HCT116 (cell line): ENCODE data around the gene CDCA4. TPM values are rescaled to one million over a fixed set of nuclear protein-coding genes. Genes with fewer than 3 reads are reported as not detected.

ENCODE experiments used
- ATAC-seq: fragments of 200-7000 bp; cut with Tn5 transposase; 2 replicates; pipeline ENCODE4 v1.9.1; 2020; ENCODE audit warnings: mild to moderate bottlenecking, moderate library complexity
- BruUV-seq: library from RNA; stranded (reverse); fragments of 400-500 nt; replicated peaks from 2 replicates; lab custom pipeline; 2021; lab: Mats Ljungman, UMichigan
- CTCF ChIA-PET: fragments of 300-600 bp; sonication (Branson Sonifier 250); formaldehyde crosslinking; loops from one replicate; lab custom pipeline; 2021; ENCODE audit warnings: antibody characterized with exemption; lab: Charles Lee
- POLR2A ChIA-PET: fragments of 300-600, 350-600 bp; sonication (Branson Sonifier 250); formaldehyde crosslinking; loops from one replicate; lab custom pipeline; 2021; ENCODE audit warnings: antibody characterized with exemption; lab: Charles Lee
- RAD21 ChIA-PET, 2 experiments: fragments of 300-600 bp; sonication (Branson Sonifier 250); formaldehyde crosslinking; loops; one replicate each; lab custom pipeline; 2023; ENCODE audit warnings: low total read pairs in 2 of 2; ENCODE audit not compliant: uncharacterized antibody in 2 of 2, unreplicated experiment in 2 of 2, low non-redundant PET in 1 of 2; lab: Charles Lee
- DNase-seq: peaks from one replicate; pipeline ENCODE4 v3.0.0-alpha.2; 2010; ENCODE audit warnings: low read depth, low spot score
- H2AFZ ChIP-seq: fragments of 200-600 bp; shearing (Covaris generic), sonication (generic); 2 replicates; pipeline ENCODE4 v1.6.1; 2017; ENCODE audit warnings: low read depth, mixed run types, mixed read lengths, antibody characterized with exemption, low read length; ENCODE audit not compliant: poor library complexity, severe bottlenecking
- H3K27ac ChIP-seq: 2 replicates; pipeline ENCODE4 v1.5.1; 2012; ENCODE audit warnings: low read depth, low read length
- H3K27me3 ChIP-seq: fragments of 200-600 bp; sonication (generic); 2 replicates; pipeline ENCODE4 v1.6.1; 2016; ENCODE audit warnings: mixed run types, low read length, mixed read lengths; ENCODE audit not compliant: insufficient read depth
- H3K36me3 ChIP-seq, 2 experiments: fragments of 200-500 bp in 1 of 2; fragments of 200-600 bp in 1 of 2; sonication (Bioruptor generic) in 1 of 2; sonication (generic) in 1 of 2; 2 replicates each; pipeline versions ENCODE4 v1.5.1 to v1.6.1; 2014 to 2016; ENCODE audit warnings: low read length in 2 of 2, inconsistent platforms in 1 of 2, mixed read lengths in 1 of 2, mixed run types in 1 of 2; ENCODE audit not compliant: insufficient read depth in 2 of 2, control insufficient read depth in 1 of 2
- H3K4me1 ChIP-seq, 2 experiments: fragments of 200-600 bp in 1 of 2; sonication (generic) in 1 of 2; 2 replicates each; pipeline versions ENCODE4 v1.5.1 to v1.6.1; 2012 to 2017; ENCODE audit warnings: low read length in 2 of 2, inconsistent platforms in 1 of 2, mild to moderate bottlenecking in 1 of 2, mixed read lengths in 1 of 2, mixed run types in 1 of 2, moderate library complexity in 1 of 2; ENCODE audit not compliant: insufficient read depth in 2 of 2, control insufficient read depth in 1 of 2
- H3K4me2 ChIP-seq: fragments of 200-600 bp; sonication (generic); 2 replicates; pipeline ENCODE4 v1.6.1; 2017; ENCODE audit warnings: mixed run types, low read length, mixed read lengths
- H3K4me3 ChIP-seq, 2 experiments: fragments of 200-600 bp in 1 of 2; sonication (generic) in 1 of 2; replicated peaks in 1 of 2; 2 replicates each; pipeline ENCODE4 v1.5.1; 2011 to 2016; ENCODE audit warnings: low read length in 2 of 2, control low read depth in 1 of 2, low read depth in 1 of 2, mild to moderate bottlenecking in 1 of 2, mixed read lengths in 1 of 2, mixed run types in 1 of 2
- H3K79me2 ChIP-seq: fragments of 200-600 bp; sonication (generic); 2 replicates; pipeline ENCODE4 v1.6.1; 2017; ENCODE audit warnings: mild to moderate bottlenecking, mixed run types, low read length, moderate library complexity, mixed read lengths; ENCODE audit not compliant: insufficient read depth
- H3K9ac ChIP-seq: fragments of 200-600 bp; sonication (generic); 2 replicates; pipeline ENCODE4 v1.6.1; 2016; ENCODE audit warnings: low read length, mixed read lengths
- H3K9me2 ChIP-seq: fragments of 200-600 bp; sonication (generic), shearing (Covaris generic); 2 replicates; pipeline ENCODE4 v1.6.1; 2017; ENCODE audit warnings: mixed run types, mild to moderate bottlenecking, moderate library complexity; ENCODE audit not compliant: insufficient read depth
- H3K9me3 ChIP-seq, 2 experiments: fragments of 200-500 bp in 1 of 2; fragments of 200-600 bp in 1 of 2; sonication (Bioruptor generic) in 1 of 2; sonication (generic) in 1 of 2; 2 replicates each; pipeline ENCODE4 v1.6.1; 2014 to 2017; ENCODE audit warnings: low read length in 2 of 2, mixed read lengths in 2 of 2, inconsistent platforms in 1 of 2, low read depth in 1 of 2, mild to moderate bottlenecking in 1 of 2, mixed run types in 1 of 2, moderate library complexity in 1 of 2; ENCODE audit not compliant: control insufficient read depth in 1 of 2, insufficient read depth in 1 of 2
- H4K20me1 ChIP-seq: fragments of 200-600 bp; sonication (generic), shearing (Covaris generic); 2 replicates; pipeline ENCODE4 v1.6.1; 2017; ENCODE audit warnings: mixed run types, mild to moderate bottlenecking, moderate library complexity; ENCODE audit not compliant: insufficient read depth
- CBX3 ChIP-seq: IDR thresholded peaks from 2 replicates; pipeline ENCODE4 v1.6.1; 2012; ENCODE audit warnings: low read depth
- CEBPB ChIP-seq: IDR thresholded peaks from 2 replicates; pipeline ENCODE4 v1.6.1; 2012; ENCODE audit warnings: low read depth
- EGR1 ChIP-seq: IDR thresholded peaks from 2 replicates; pipeline ENCODE4 v1.6.1; 2012; ENCODE audit warnings: low read depth
- ELF1 ChIP-seq: IDR thresholded peaks from 2 replicates; pipeline ENCODE4 v1.6.1; 2012; ENCODE audit warnings: low read depth, borderline replicate concordance
- EZH2phosphoT487 ChIP-seq: fragments of 200-600 bp; IDR thresholded peaks from 2 replicates; pipeline ENCODE4 v1.6.1; 2018; ENCODE audit warnings: antibody characterized with exemption, borderline replicate concordance
- FOSL1 ChIP-seq: IDR thresholded peaks from 2 replicates; pipeline ENCODE4 v1.6.1; 2012; ENCODE audit warnings: low read depth
- POLR2AphosphoS5 ChIP-seq: IDR thresholded peaks from 2 replicates; pipeline ENCODE4 v1.6.1; 2011; ENCODE audit warnings: mild to moderate bottlenecking, low read depth, low read length, moderate library complexity
- RAD21 ChIP-seq: IDR thresholded peaks from 2 replicates; pipeline ENCODE4 v1.6.1; 2012; ENCODE audit warnings: low read depth, mild to moderate bottlenecking
- SP1 ChIP-seq: IDR thresholded peaks from 2 replicates; pipeline ENCODE4 v1.6.1; 2012; ENCODE audit warnings: low read depth
- SRF ChIP-seq: IDR thresholded peaks from 2 replicates; pipeline ENCODE4 v1.6.1; 2012; ENCODE audit warnings: low read depth
- TCF7L2 ChIP-seq: IDR thresholded peaks from 2 replicates; pipeline ENCODE4 v1.7.0; 2011; ENCODE audit warnings: borderline replicate concordance, inconsistent platforms; ENCODE audit not compliant: insufficient read depth, insufficient read length; ENCODE audit errors: extremely low read depth
- YY1 ChIP-seq: IDR thresholded peaks from 2 replicates; pipeline ENCODE4 v1.6.1; 2011; ENCODE audit warnings: low read length, low read depth, moderate library complexity, mild to moderate bottlenecking; ENCODE audit not compliant: insufficient replicate concordance; ENCODE audit errors: extremely low read depth
- ZNF274 ChIP-seq: fragments of 200-500 bp; sonication (Bioruptor generic); IDR thresholded peaks from 2 replicates; pipeline ENCODE4 v1.6.1; 2014; ENCODE audit warnings: mild to moderate bottlenecking, low read depth, low read length, inconsistent platforms
- intact Hi-C: fragments of 100-400 bp; cut with micrococcal nuclease; formaldehyde crosslinking; loops from 2 replicates; pipeline ENCODE4 v1.10.0; 2022
- total RNA-seq: library from RNA; stranded (reverse); gene quantifications from one replicate; pipeline ENCODE4 v1.2.1, GENCODE V29; 2021; ENCODE audit not compliant: unreplicated experiment
- TF ChIP-seq, protein P1 (sequence below): IDR thresholded peaks from 2 replicates; pipeline ENCODE4 v1.6.1; 2012
- TF ChIP-seq, protein P2 (sequence below): IDR thresholded peaks from 2 replicates; pipeline ENCODE4 v1.6.1; 2012
- TF ChIP-seq, protein P3 (sequence below): IDR thresholded peaks from 2 replicates; pipeline ENCODE4 v1.6.1; 2012; ENCODE audit warnings: low read depth
- TF ChIP-seq, protein P4 (sequence below): IDR thresholded peaks from 2 replicates; pipeline ENCODE4 v1.6.1; 2011; ENCODE audit warnings: mild to moderate bottlenecking, low read length, moderate library complexity; ENCODE audit not compliant: insufficient replicate concordance; ENCODE audit errors: extremely low read depth

CDCA4 gene
- total RNA-seq, 1 experiment from 2014 or later: 62.4 TPM

DNA sequence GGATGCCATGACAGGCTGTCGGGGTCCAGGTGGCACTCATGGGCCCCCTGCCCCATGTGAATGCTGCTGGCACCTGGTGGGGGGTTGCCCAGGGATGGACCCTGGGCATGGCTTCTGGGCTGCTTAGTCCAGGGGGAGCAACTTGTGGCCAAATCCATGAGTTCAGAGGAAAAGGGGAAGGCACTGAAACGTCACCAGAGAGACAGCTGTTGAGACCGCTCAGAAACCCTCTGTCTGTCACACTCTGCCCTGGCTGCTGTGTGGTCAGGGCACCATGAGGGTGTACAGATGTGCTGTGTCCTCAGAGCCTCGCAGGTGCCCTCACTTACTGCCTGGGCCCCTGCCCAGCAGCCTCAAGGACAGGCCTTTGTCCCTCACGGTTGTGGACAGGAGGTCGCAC, 25.9 kb downstream of the CDCA4 start:
- Histone ChIP-seq H3K27me3 (no peaks in the 10 kb centered on the region), H3K36me3 (peaks cover 10 to 15% of the 10 kb centered on the region in 2 experiments; a peak in 3 of 4 replicates), H3K9me2 (no peaks in the 10 kb centered on the region), H4K20me1 (no peaks in the 10 kb centered on the region), H2AFZ (no peak overlapping the region), H3K4me3 (no peak overlapping the region), H3K27ac (no peak overlapping the region), H3K4me2 (no peak overlapping the region), H3K4me1 (no peaks in the 10 kb centered on the region), H3K9me3 (no peaks in the 10 kb centered on the region), H3K79me2 (no peaks in the 10 kb centered on the region), H3K9ac (no peak overlapping the region)
- DNase-seq (no peak), ATAC-seq (no peak)
- intact Hi-C loops: no loop called here
- POLR2A ChIA-PET: no interaction called here
- no peak for TF ChIP-seq YY1
- no peak for TF ChIP-seq EZH2phosphoT487
- TF ChIP-seq TCF7L2: no peak
- no peak for TF ChIP-seq POLR2AphosphoS5
- TF ChIP-seq FOSL1: no peak
- no peak for TF ChIP-seq SRF
- TF ChIP-seq, protein P1, sequence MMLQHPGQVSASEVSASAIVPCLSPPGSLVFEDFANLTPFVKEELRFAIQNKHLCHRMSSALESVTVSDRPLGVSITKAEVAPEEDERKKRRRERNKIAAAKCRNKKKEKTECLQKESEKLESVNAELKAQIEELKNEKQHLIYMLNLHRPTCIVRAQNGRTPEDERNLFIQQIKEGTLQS: no peak
- TF ChIP-seq, protein P2, sequence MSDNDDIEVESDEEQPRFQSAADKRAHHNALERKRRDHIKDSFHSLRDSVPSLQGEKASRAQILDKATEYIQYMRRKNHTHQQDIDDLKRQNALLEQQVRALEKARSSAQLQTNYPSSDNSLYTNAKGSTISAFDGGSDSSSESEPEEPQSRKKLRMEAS: no peak
- TF ChIP-seq SP1: no peak
- TF ChIP-seq ELF1: no peak
- no peak for TF ChIP-seq EGR1
- no peak for TF ChIP-seq CEBPB
- TF ChIP-seq, protein P3, sequence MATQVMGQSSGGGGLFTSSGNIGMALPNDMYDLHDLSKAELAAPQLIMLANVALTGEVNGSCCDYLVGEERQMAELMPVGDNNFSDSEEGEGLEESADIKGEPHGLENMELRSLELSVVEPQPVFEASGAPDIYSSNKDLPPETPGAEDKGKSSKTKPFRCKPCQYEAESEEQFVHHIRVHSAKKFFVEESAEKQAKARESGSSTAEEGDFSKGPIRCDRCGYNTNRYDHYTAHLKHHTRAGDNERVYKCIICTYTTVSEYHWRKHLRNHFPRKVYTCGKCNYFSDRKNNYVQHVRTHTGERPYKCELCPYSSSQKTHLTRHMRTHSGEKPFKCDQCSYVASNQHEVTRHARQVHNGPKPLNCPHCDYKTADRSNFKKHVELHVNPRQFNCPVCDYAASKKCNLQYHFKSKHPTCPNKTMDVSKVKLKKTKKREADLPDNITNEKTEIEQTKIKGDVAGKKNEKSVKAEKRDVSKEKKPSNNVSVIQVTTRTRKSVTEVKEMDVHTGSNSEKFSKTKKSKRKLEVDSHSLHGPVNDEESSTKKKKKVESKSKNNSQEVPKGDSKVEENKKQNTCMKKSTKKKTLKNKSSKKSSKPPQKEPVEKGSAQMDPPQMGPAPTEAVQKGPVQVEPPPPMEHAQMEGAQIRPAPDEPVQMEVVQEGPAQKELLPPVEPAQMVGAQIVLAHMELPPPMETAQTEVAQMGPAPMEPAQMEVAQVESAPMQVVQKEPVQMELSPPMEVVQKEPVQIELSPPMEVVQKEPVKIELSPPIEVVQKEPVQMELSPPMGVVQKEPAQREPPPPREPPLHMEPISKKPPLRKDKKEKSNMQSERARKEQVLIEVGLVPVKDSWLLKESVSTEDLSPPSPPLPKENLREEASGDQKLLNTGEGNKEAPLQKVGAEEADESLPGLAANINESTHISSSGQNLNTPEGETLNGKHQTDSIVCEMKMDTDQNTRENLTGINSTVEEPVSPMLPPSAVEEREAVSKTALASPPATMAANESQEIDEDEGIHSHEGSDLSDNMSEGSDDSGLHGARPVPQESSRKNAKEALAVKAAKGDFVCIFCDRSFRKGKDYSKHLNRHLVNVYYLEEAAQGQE: no peak
- no peak for TF ChIP-seq CBX3
- no peak for TF ChIP-seq ZNF274
- TF ChIP-seq, protein P4, sequence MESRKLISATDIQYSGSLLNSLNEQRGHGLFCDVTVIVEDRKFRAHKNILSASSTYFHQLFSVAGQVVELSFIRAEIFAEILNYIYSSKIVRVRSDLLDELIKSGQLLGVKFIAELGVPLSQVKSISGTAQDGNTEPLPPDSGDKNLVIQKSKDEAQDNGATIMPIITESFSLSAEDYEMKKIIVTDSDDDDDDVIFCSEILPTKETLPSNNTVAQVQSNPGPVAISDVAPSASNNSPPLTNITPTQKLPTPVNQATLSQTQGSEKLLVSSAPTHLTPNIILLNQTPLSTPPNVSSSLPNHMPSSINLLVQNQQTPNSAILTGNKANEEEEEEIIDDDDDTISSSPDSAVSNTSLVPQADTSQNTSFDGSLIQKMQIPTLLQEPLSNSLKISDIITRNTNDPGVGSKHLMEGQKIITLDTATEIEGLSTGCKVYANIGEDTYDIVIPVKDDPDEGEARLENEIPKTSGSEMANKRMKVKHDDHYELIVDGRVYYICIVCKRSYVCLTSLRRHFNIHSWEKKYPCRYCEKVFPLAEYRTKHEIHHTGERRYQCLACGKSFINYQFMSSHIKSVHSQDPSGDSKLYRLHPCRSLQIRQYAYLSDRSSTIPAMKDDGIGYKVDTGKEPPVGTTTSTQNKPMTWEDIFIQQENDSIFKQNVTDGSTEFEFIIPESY: no peak
- no peak for TF ChIP-seq RAD21
- CTCF ChIA-PET: no interaction called here
- no TSS peak for BruUV-seq
- RAD21 ChIA-PET: no interaction called here
